Measurements from ENCODE around the gene ASCL1.

ASCL1 gene

DNA sequence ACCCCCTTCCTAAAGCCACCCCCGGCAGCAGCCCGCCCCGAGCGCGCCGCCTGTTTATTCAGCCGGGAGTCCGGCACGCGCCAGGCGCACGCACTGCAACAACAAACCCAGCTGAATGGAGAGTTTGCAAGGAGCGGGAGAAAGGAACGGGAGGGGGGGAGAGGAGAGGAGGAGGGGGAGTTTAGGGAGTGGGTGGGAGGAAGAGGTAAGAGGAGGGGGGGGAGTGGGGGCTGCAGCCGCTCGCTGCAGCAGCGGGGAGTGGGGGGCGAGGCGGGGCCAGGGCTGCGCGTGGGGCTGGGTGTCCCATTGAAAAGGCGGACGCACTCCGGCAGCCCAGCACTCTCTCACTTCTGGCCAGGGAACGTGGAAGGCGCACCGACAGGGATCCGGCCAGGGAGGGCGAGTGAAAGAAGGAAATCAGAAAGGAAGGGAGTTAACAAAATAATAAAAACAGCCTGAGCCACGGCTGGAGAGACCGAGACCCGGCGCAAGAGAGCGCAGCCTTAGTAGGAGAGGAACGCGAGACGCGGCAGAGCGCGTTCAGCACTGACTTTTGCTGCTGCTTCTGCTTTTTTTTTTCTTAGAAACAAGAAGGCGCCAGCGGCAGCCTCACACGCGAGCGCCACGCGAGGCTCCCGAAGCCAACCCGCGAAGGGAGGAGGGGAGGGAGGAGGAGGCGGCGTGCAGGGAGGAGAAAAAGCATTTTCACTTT, at the start of gene ASCL1:
Gene ASCL1 (plus strand): TSS at position 336 of the 712 bp plus-strand sequence. CDS start 571 bp downstream, outside the sequence.
- DNase-seq: no peak

- no peak for DNase-seq
Observed at GRCh38 chr12:102907918-102908317, 49.6 kb upstream of the ASCL1 start.

- no peak for DNase-seq
Observed at GRCh38 chr12:102910137-102910536, 47.3 kb upstream of the ASCL1 start.

GRCh38 chr12:102910792-102911191, 46.7 kb upstream of the ASCL1 start:
- no peak for DNase-seq

GRCh38 chr12:102911320-102911719, 46.2 kb upstream of the ASCL1 start:
- no peak for DNase-seq

GRCh38 chr12:102912258-102912657, 45.2 kb upstream of the ASCL1 start:
- no peak for DNase-seq

DNA sequence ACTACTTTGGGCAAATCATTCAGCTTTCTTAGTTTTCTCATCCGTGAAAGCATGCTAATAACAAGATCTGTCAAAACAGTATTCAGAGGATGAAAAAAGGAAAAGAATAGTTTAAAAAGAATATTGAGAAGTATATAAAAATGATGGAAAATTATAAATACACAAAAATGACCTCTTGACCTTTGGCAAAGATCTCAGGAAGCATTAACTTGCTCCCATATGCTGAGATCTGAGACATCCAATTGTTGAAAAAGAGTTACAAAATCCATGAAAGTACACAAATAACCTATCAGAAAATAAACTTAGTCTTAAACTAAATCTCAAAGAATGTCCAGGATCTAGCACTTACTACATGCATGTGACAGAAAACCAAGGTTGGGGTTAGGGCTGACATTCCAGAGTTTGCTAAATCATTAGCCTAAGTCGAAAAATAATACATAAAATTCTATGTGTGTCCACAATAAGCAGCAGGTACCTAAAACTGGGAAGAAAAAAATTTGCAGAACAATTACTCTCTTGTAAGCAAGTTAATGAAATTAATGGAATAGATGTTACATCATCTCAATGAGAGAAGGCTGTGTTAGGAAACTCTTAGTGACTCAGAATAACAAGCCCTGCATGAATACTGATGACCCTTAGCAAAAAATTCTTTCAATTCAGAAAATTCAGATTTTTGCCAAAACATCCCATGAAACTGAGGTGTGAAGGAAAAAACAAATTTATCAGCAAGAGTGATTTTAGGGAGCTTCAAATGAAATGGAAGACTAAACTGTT, 43.8 kb upstream of the ASCL1 start:
- no peak for DNase-seq

GRCh38 chr12:102916252-102917025, 41.0 kb upstream of the ASCL1 start:
- no peak for DNase-seq

DNA sequence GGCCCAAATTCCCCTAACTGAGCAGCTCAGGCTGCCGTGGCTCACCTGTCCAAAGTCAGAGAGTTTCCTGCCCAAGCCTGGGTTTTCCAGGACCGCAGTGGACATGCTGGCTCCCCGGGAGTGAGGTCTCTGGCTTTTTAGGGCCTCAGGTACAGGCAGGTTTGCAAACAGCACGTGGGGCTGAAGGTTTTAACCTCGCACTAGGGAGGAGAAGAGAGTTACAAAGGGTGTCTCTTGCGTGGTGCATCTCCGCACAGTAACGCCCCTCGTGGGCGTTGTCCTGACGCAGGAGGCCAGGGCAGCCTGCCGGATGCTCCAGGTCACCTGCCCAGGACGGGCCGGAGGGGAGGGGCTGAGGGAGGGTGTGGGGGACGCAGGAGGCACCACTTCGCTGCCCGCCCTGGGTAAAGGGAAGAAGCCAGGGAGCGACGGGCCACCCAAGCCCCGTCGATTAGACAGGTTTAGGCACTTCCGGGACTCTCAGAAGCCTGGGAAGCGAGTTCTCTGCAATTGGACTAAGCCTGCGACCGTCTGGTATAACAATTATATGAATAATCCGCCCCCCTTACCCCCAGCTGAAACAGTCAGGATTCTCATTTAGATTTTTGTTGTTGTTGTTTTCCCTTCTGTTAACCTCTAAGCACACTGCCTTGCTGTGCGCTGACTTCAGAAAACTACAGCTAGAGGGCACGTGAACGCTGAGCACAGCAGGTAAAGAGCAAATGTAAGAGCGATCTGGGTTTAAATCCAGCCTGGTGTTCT, 40.3 kb upstream of the ASCL1 start, which contains the start of gene PAH:
Gene PAH (minus strand): TSS at position 219 of the 762 bp plus-strand sequence. CDS start 114 bp downstream, at position 105.
- DNase-seq: no peak

DNA sequence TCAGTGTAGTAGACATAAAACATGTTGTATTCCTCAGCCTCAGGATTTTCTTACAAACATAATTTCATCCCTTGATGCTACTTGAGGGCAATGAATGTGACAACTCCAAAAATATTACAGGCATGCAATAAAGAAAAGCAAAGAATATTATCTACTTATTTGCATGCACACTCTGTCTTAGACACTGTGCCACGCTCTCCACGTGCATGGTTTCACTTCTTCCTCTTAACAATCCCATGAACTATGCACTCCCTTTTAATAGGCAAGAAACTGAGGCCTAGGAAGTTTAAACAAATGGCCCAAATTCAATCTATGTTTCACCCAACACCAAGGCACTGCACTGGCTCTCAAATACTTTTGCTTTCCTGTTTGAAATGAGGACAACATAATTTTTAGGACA, 38.6 kb upstream of the ASCL1 start:
- no peak for DNase-seq

GRCh38 chr12:102920271-102920670, 37.2 kb upstream of the ASCL1 start:
- DNase-seq: no peak

- DNase-seq: no peak
Observed at GRCh38 chr12:102921240-102921639, 36.2 kb upstream of the ASCL1 start.

- no peak for DNase-seq
Observed at GRCh38 chr12:102927220-102927619, 30.3 kb upstream of the ASCL1 start.

DNA sequence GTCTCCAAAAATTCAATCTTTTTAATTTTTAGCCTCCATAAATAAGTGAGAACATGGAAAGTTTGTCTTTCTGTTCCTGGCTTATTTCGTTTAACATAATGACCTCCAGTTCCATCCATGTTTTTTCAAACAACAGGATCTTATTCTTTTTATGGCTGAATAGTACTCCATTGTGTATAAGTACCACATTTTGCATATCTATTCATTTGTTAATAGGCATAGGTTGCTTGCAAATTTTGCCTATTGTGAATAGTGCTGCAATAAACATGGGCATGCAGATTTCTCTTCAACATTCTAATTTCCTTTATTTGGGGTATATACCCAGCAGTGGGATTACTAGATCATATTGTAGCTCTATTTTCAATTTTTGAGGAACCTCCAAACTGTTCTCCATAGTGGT, 24.3 kb upstream of the ASCL1 start:
- no peak for DNase-seq

GRCh38 chr12:102939059-102939458, 18.4 kb upstream of the ASCL1 start:
- no peak for DNase-seq

- DNase-seq: no peak
Observed at GRCh38 chr12:102939670-102940222, 17.7 kb upstream of the ASCL1 start.

GRCh38 chr12:102946042-102946441, 11.4 kb upstream of the ASCL1 start:
- no peak for DNase-seq

DNA sequence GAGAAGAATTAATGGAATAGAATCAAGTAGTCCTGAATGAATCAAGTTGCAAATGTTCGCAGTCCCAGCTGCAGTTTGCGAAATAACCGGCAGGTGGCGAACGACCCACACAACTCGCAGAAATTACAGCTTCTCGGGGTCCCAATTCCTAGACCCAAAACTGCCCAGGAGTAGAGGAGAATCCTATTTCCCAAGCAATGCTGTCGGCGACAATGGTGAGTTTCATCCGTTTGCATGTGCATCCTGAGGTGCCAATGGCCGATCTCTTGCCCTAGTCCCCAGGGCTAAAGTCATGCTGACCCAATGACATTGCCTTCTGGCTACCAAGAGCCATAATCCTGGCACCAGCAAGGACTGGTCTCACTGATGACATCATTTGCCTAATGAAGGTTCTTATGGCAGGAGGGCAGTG, 8.5 kb upstream of the ASCL1 start:
- DNase-seq: no peak

- no peak for DNase-seq
Observed at GRCh38 chr12:102950107-102950949, 7.1 kb upstream of the ASCL1 start.

DNA sequence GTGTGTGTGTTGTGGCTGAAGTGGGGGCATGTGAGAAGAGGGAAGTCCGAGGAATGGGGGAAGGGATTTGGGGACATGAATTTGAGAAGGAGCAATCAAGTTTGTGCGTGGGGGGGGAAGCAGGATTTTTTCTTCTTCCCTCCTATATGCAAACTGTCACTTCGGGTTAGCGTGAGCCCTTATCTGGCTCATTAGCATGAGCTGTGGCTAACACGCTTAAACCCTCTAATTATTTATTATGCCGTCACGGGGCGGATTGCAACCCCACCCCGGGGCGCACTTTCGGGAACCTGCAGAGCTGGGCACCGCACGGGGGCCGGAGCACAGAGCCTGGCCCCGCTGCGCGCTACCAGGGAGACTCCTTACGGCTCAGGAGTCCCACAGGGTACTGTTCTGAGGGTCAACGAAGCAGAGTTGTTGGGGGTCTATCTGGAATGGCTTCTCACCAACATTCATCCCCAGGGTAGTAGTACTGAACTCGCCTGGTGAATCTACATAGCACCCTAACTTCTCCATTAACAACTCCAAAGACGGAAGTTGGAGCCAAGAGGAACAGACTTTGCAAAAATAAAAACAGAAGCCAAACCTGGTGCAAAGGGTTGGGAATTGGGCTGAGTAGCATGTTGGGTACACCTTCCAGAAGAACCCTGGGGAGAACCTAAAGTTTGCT, 6.4 kb upstream of the ASCL1 start:
- no peak for DNase-seq

GRCh38 chr12:102951841-102952240, 5.6 kb upstream of the ASCL1 start:
- DNase-seq: no peak
